HuH-7 (cell line): ENCODE results near the gene SPIN2A.
"Not testable (repeated sequence)": the region's sequence is repeated elsewhere in the genome, so short reads cannot be mapped to it uniquely, and the experiment has no call there.

Experiments used
- DNase-seq: peaks from one replicate; pipeline ENCODE4 v3.0.0; 2011; ENCODE audit warnings: low spot score

SPIN2A gene

DNA sequence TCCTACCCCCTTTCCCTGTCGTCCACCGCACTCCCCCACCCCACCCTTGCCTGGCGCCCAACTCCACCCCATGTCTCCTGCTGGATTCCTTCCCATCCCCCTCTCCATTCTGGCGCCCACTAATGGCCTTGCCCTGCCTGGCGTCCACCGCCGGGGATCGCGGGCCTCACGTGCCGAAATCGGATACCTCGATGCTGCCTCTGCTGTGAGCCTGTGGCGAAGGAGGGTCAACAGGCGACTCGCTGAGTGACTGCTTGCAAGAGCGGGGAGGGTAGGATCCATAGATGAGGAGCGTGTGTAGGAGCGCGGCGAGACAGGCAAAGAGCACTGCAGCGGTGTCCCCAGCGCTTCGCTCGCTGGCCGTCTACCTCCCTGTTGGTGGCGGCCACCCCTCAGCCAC lies at the start of gene SPIN2A:
Gene SPIN2A, minus strand, starts transcription at position 325 of the 400 bp plus-strand sequence. CDS start 800 bp downstream, outside the sequence.
- DNase-seq = not testable (repeated sequence)

DNA sequence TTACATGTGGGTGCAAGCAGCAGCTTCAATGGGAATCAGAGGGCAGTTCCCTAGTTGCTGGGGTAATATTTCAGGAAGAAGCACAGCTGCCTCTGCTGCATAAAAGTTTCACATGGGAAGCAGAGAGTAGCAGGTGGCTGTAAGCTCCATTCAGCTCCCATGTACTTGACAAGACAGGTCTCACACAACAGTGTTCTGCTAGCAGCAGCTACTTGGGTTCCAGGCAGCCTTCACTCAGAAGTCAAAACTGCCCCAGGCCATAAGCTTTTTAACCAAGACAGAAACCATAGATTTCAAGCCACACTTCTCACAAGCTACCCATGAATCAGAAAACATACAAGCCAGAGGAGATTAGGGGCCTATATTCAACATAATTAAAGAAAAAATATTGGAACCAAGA lies 41.4 kb upstream of the SPIN2A start:
- DNase-seq = no peak

GRCh38 chrX:57177070-57177469 lies 39.9 kb upstream of the SPIN2A start:
- DNase-seq = no peak

DNA sequence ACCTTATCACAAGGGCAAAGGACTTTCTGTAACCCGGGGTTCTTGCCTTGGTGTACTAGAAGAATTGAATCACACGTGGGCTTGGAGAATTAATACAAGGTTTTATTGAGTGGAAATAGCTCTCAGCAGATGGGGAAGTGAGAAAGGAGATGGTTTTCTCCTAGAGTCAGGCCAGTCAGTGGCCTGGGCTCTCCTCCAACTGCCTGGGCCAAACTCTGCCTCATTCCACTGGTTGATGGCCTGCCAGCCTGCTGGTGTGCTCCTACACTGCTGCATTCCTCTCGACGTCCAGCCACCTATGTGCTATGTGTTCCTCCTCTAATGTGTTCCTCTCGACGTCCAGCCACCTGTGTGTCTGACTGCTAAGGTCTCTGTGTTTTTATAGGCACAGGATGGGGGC lies 35.3 kb upstream of the SPIN2A start:
- DNase-seq = no peak

- DNase-seq = no peak
Measured at GRCh38 chrX:57156397-57157049, 19.3 kb upstream of the SPIN2A start.

- no peak for DNase-seq
Measured at GRCh38 chrX:57155171-57155570, 18.0 kb upstream of the SPIN2A start.

DNA sequence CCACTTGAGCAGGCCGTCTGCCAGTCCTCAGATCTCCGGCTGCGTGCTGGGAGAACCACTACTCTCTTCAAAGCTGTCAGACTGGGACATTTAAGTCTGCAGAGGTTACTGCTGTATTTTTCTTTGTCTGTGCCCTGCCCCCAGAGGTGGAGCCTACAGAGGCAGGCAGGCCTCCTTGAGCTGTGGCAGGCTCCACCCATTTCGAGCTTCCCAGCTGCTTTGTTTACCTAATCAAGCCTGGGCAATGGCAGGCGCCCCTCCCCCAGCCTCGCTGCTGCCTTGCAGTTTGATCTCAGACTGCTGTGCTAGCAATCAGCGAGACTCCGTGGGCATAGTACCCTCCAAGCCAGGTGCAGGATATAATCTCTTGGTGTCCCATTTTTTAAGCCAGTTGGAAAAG lies 15.0 kb upstream of the SPIN2A start:
- not testable (repeated sequence) for DNase-seq

- no peak for DNase-seq
Measured at GRCh38 chrX:57138674-57139073, 1.5 kb upstream of the SPIN2A start.

DNA sequence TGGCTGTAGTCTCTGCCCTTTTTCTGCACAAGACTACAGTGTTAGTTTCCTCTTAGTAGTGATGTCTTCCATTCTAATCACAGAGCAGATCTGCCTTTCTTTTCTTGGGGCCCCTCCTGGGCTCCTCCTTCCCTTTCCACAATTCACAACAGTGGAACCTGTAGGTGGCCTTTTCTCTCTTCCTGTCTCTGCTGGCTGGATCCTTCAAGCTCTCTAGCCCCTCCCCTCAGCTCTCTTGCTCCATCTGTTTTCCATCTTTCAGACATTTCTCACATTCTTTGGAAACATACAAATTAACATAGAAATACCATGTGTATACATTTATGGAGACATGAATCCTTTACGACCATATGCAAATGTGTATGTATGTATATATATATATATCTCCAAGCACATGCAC lies 304 bp upstream of the SPIN2A start:
- DNase-seq = no peak

GRCh38 chrX:57136589-57136988 lies 608 bp downstream of the SPIN2A start:
- not testable (repeated sequence) for DNase-seq

GRCh38 chrX:57135287-57135686 lies 1.9 kb downstream of the SPIN2A start:
- no peak for DNase-seq

- DNase-seq = no peak
Measured at GRCh38 chrX:57134702-57135101, 2.5 kb downstream of the SPIN2A start.

GRCh38 chrX:57133706-57134105 lies 3.5 kb downstream of the SPIN2A start:
- DNase-seq = no peak

GRCh38 chrX:57133284-57133683 lies 3.9 kb downstream of the SPIN2A start:
- not testable (repeated sequence) for DNase-seq

DNA sequence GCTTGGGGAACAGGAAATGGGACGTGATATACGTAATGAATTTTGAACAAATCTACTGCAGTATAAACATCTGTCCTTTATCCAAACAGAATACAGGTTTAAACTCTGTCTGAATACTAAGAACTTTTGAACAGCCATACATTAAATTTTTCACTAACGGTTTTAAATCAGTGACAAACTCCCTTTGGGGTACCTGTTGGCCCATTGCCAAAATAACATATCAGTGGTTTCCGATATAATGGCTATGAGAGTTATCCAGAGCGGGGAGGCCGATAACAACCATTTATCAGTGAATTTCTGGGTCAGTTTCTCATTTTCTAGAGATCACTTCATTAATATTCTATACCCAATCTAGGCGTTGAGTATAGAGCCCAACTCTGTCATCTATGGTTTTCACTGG lies 5.2 kb downstream of the SPIN2A start:
- no peak for DNase-seq

DNA sequence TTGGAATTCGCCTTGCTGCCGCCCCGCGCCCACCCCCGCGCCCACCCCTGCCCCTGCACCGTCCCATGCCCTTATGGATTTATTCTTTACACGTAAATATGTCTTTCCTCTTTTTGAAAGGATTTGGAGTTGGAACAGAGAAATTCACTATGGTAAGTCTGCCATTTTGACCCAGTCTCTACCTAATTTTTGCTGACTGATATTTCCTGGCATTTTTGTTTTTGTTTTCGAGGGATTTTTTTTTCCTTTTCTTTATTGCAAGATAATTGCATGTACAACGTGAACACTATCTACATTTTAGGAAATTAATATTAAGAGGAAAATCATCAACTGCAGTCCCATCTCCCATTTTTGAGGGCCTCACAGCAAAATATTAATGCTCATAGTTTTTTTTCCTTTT lies 15.4 kb downstream of the SPIN2A start:
- DNase-seq = no peak

DNA sequence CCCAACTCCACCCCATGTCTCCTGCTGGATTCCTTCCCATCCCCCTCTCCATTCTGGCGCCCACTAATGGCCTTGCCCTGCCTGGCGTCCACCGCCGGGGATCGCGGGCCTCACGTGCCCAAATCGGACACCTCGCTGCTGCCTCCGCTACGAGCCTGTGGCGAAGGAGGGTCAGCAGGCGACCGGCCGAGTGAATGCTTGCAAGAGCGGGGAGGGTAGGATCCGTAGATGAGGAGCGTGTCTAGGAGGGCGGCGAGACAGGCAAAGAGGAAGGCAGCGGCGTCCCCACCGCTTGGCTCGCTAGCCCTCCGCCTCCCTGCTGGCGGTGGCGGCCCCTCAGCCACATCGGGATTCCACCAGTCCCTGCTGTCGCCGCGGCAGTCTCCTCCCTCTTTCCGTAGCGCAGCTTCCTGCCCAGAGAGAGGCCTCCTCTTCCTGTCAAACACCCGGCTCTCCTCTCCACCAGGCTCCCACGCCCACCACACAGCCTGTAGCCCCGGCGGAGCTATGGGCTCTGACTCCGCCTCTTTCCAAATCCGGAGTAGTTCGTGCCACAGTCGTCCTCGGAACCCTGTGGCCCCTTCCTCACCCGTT lies 15.9 kb downstream of the SPIN2A start, which contains the start of gene SPIN2B:
Gene SPIN2B, minus strand, starts transcription at position 387 of the 594 bp plus-strand sequence.
- DNase-seq = no peak

DNA sequence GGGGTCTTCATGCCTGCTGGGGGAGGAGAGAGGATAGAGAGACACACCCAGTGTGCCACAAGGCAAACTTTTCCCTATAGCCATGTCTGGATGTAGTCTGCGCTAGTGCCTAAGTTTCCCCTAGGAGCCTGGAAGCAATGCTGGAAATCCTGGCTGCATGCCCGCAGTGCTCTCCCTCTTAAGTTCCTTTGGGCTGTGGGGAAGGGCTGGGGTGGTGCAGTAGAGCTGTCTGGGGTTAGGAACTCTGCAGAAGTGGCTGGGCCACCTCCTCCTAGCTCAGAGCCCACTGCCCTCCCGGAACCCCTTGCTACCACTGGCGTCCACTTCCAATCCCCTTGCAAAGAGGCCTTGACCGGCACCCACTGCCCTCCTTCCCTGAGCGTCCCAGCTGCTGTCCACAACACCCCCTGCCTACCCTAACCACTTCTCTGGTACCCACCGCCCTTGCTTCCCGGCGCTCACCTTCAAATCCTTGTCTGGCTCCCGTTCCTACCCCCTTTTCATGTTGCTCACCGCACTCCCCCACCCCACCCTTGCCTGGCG lies 16.5 kb downstream of the SPIN2A start:
- not testable (repeated sequence) for DNase-seq

DNA sequence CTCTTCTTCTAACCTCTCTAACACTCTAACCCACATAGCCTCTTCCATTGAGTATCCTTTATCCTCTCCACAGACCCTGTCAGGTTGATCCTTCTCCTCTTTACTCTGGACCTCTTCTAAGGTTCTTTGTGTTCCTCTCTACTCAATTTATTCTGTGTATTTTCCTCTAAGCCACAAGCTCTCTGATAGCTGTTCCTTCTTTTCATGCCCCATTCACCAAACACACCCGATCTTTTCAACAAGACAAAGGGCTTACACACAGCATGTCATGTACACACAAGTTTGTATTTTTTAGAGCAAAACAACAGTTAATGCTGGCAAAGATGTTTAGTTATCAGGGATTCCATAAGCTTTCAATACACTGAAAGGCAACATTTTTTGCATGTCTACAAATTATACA lies 17.8 kb downstream of the SPIN2A start:
- no peak for DNase-seq

DNA sequence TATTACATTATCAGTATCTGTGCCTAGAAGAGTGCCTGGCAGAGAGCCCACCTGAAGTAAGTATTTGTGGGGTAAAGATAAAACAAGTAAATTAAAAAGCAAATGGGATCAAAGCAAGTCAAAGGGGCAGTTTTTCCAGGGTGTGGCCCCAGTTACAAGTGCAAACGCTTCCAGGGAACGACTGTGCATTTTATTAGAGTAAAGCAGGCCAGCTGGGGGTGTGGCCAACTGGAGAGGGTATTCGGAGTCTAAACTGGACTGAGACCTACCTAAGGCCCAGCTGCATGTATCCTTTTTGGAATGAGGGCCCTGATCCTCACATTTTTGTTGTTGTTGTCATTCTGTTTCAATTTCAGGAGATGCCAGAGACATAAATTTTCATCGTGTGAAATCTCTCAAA lies 19.6 kb downstream of the SPIN2A start:
- DNase-seq = not testable (repeated sequence)

GRCh38 chrX:57104921-57105398 lies 32.2 kb downstream of the SPIN2A start:
- DNase-seq = no peak

GRCh38 chrX:57104406-57104805 lies 32.8 kb downstream of the SPIN2A start:
- DNase-seq = no peak

DNA sequence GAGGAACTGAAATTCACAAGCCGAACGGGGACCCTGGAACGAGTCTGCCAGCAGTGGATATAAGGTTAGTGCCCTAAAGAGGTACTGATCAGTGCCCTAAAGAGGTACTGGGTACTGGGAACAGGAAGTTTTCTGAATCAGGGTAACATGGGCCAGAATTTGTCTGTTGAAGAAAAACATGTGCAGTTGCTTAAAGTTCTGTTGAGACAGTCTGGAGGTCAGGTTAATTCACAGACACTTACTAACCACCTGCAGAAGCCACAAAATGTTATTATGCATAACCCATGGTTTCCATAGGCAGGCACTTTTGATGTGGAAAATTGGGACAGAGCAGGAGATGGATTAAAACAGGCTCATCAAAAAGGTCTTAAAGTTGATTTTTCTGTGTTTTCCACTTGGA lies 33.7 kb downstream of the SPIN2A start:
- DNase-seq = no peak
